Measurements from ENCODE around the gene DNAH8.

- TF ChIP-seq CTCF (IDR thresholded peaks at IDR 0.05 in 8 of 11, conservative IDR thresholded peaks at IDR 0.05 in 3 of 11) (no peak), POLR2AphosphoS5 (IDR thresholded peaks at IDR 0.05) (no peak)
These were observed 162.6 kb downstream of the DNAH8 start for GRCh38 chr6:38877721-38878120.

Measured in spleen (tissue), 7 donors.